B cell (primary cell): Measurements from ENCODE around the gene NTPCR.

Source experiments
- CTCF ChIP-seq: fragments of 200-600 bp; IDR thresholded peaks from one replicate; pipeline ENCODE4 v1.8.0; 2022; ENCODE audit warnings: antibody characterized with exemption, mild to moderate bottlenecking
- EZH2 ChIP-seq: IDR thresholded peaks from 2 replicates; pipeline ENCODE4 v1.6.1; 2012; ENCODE audit warnings: borderline replicate concordance, low read depth, mild to moderate bottlenecking, moderate library complexity, low read length; ENCODE audit not compliant: insufficient read depth, poor library complexity, severe bottlenecking

- TF ChIP-seq CTCF (no peak), EZH2 (no peak)
Measured at GRCh38 chr1:232911027-232911599, 39.3 kb upstream of the NTPCR start.
